OCI-LY3 (cell line): ENCODE measurements around the gene HMX2.

Experiments
- CTCF ChIP-seq: fragments of 200-600, 300-600 bp; sonication (generic); IDR thresholded peaks from 2 replicates; pipeline ENCODE4 v1.5.1; 2014; ENCODE audit warnings: antibody characterized with exemption, low read length, low read depth
- EZH2phosphoT487 ChIP-seq: fragments of 200-600 bp; shearing (Covaris generic); IDR thresholded peaks from 2 replicates; pipeline ENCODE4 v1.6.1; 2018; ENCODE audit warnings: antibody characterized with exemption, mixed run types, low read depth

GRCh38 chr10:123149162-123149567 lies 1.2 kb downstream of the HMX2 start:
- TF ChIP-seq CTCF (no peak), EZH2phosphoT487 (no peak)
